Fibroblast of lung (primary cell): ENCODE results near the gene SH3D19. TPM values are rescaled to one million over a fixed set of nuclear protein-coding genes. Genes with fewer than 3 reads are reported as not detected.

ENCODE experiments used
- DNase-seq, 2 donors: peaks; one replicate each; pipeline versions ENCODE4 v3.0.0 to v3.0.0-alpha.2; 2010; ENCODE audit warnings: low read depth in 2 of 2
- H2AFZ ChIP-seq: 2 replicates; pipeline ENCODE4 v1.5.1; 2012; ENCODE audit warnings: low read length, control low read depth, inconsistent platforms
- H3K27ac ChIP-seq: 2 replicates; pipeline ENCODE4 v1.5.1; 2011; ENCODE audit warnings: low read length, control low read depth; ENCODE audit not compliant: insufficient read depth
- H3K27me3 ChIP-seq: 2 replicates; pipeline ENCODE4 v1.5.1; 2011; ENCODE audit warnings: mild to moderate bottlenecking, low read length; ENCODE audit not compliant: control insufficient read depth, insufficient read depth
- H3K36me3 ChIP-seq: 2 replicates; pipeline ENCODE4 v1.5.1; 2011; ENCODE audit warnings: low read length; ENCODE audit not compliant: control insufficient read depth, insufficient read depth
- H3K4me1 ChIP-seq: 2 replicates; pipeline ENCODE4 v1.5.1; 2011; ENCODE audit warnings: low read length; ENCODE audit not compliant: control insufficient read depth, insufficient read depth; ENCODE audit errors: extremely low read depth
- H3K4me2 ChIP-seq: 2 replicates; pipeline ENCODE4 v1.5.1; 2011; ENCODE audit warnings: low read length, control low read depth; ENCODE audit not compliant: insufficient read depth; ENCODE audit errors: extremely low read depth
- H3K4me3 ChIP-seq, 4 experiments: fragments of 200-600 bp in 1 of 4; sonication (generic) in 1 of 4; replicated peaks in 1 of 4; 2 replicates each; pipeline ENCODE4 v1.5.1; 2011 to 2016; ENCODE audit warnings: low read length in 4 of 4, low read depth in 3 of 4, mild to moderate bottlenecking in 3 of 4, control low read depth in 2 of 4, inconsistent platforms in 1 of 4, mixed read lengths in 1 of 4; ENCODE audit not compliant: insufficient read depth in 1 of 4; ENCODE audit errors: control extremely low read depth in 1 of 4
- H3K79me2 ChIP-seq: 2 replicates; pipeline ENCODE4 v1.5.1; 2012; ENCODE audit warnings: mild to moderate bottlenecking, low read length, inconsistent platforms; ENCODE audit not compliant: control insufficient read depth, insufficient read depth
- H3K9ac ChIP-seq: 2 replicates; pipeline ENCODE4 v1.5.1; 2011; ENCODE audit warnings: mild to moderate bottlenecking, low read length, control low read depth; ENCODE audit not compliant: insufficient read depth
- H3K9me3 ChIP-seq: 2 replicates; pipeline ENCODE4 v1.5.1; 2012; ENCODE audit warnings: low read depth, low read length; ENCODE audit not compliant: control insufficient read depth, insufficient read depth
- H4K20me1 ChIP-seq: 2 replicates; pipeline ENCODE4 v1.5.1; 2011; ENCODE audit warnings: low read length; ENCODE audit not compliant: control insufficient read depth, insufficient read depth; ENCODE audit errors: extremely low read depth
- CTCF ChIP-seq, 2 donors: IDR thresholded peaks in 1 of 2; conservative IDR thresholded peaks in 1 of 2; 1 replicate in 1 of 2; 2 replicates in 1 of 2; pipeline ENCODE4 v1.5.1; 2011 to 2012; ENCODE audit warnings: low read length in 2 of 2, control low read depth in 1 of 2, inconsistent platforms in 1 of 2, low read depth in 1 of 2, mild to moderate bottlenecking in 1 of 2
- EZH2 ChIP-seq: IDR thresholded peaks from 2 replicates; pipeline ENCODE4 v1.5.1; 2012; ENCODE audit warnings: low read length, control low read depth, mild to moderate bottlenecking; ENCODE audit errors: missing control alignments
- polyA plus RNA-seq, 2 donors: library from polyadenylated mRNA; depleted of rRNA in 1 of 2; stranded (reverse) in 1 of 2; unstranded in 1 of 2; fragments of >200 nt; gene quantifications; 2 replicates each; pipeline ENCODE4 v1.2.1, GENCODE V29; 2011 to 2012; ENCODE audit warnings: missing spikeins in 1 of 2
- total RNA-seq: library from RNA; depleted of rRNA; stranded (reverse); fragments of >200 nt; gene quantifications from 2 replicates; pipeline ENCODE4 v1.2.1, GENCODE V29; 2014

The SH3D19 gene
- total and polyA plus RNA-seq, 2 donors (not counting 1 experiment from before 2014, with no cell fraction given), result 31.4 to 41.3 TPM

GRCh38 chr4:151344948-151345347 is 19.5 kb upstream of the SH3D19 start:
- Histone ChIP-seq H3K4me3 (no peak overlapping the region), H3K36me3 (no peaks in the 10 kb centered on the region), H2AFZ (no peak overlapping the region), H3K27me3 (peaks cover 3% of the 10 kb centered on the region), H3K9me3 (no peaks in the 10 kb centered on the region), H3K79me2 (no peaks in the 10 kb centered on the region), H4K20me1 (no peaks in the 10 kb centered on the region), H3K27ac (no peak overlapping the region), H3K4me1 (no peaks in the 10 kb centered on the region), H3K4me2 (no peak overlapping the region), H3K9ac (no peak overlapping the region)
- DNase-seq, result no peak
- TF ChIP-seq CTCF (conservative IDR thresholded peaks at IDR 0.05 in 1 of 2, IDR thresholded peaks at IDR 0.05 in 1 of 2; ENCODE audit: low read depth in 1 of 2, low read length in 2 of 2) (no peak), EZH2 (no peak)

GRCh38 chr4:151340751-151341385 is 15.5 kb upstream of the SH3D19 start:
- H3K9ac ChIP-seq, result no peak overlapping the region
- H4K20me1 ChIP-seq, result no peaks in the 10 kb centered on the region
- no peak overlapping the region for H3K4me3 ChIP-seq
- no peaks in the 10 kb centered on the region for H3K9me3 ChIP-seq
- no peaks in the 10 kb centered on the region for H3K4me1 ChIP-seq
- H2AFZ ChIP-seq, result no peak overlapping the region
- no peak overlapping the region for H3K4me2 ChIP-seq
- H3K79me2 ChIP-seq, result no peaks in the 10 kb centered on the region
- H3K27ac ChIP-seq, result no peak overlapping the region
- H3K27me3 ChIP-seq, result peaks cover 3% of the 10 kb centered on the region
- peak in 1 of 2 donors; percentile 66 for DNase-seq
- TF ChIP-seq CTCF (conservative IDR thresholded peaks at IDR 0.05 in 1 of 2, IDR thresholded peaks at IDR 0.05 in 1 of 2; ENCODE audit: low read depth in 1 of 2, low read length in 2 of 2) (no peak), EZH2 (no peak)
- no peaks in the 10 kb centered on the region for H3K36me3 ChIP-seq

GRCh38 chr4:151339467-151339866 is 14.1 kb upstream of the SH3D19 start:
- Histone ChIP-seq H3K4me1 (no peaks in the 10 kb centered on the region), H3K9ac (no peak overlapping the region), H3K27ac (no peak overlapping the region), H3K9me3 (no peaks in the 10 kb centered on the region), H3K79me2 (no peaks in the 10 kb centered on the region), H4K20me1 (no peaks in the 10 kb centered on the region), H3K4me3 (no peak overlapping the region), H2AFZ (no peak overlapping the region), H3K36me3 (no peaks in the 10 kb centered on the region), H3K27me3 (no peaks in the 10 kb centered on the region), H3K4me2 (no peak overlapping the region)
- DNase-seq, result no peak
- TF ChIP-seq EZH2, result no peak
- no peak for TF ChIP-seq CTCF (conservative IDR thresholded peaks at IDR 0.05 in 1 of 2, IDR thresholded peaks at IDR 0.05 in 1 of 2; ENCODE audit: low read depth in 1 of 2, low read length in 2 of 2)
